SK-N-SH (cell line): ENCODE data around the gene GPC2. TPM values are rescaled to one million over a fixed set of nuclear protein-coding genes. Genes with fewer than 3 reads are reported as not detected.
A peak's percentile ranks its signal among the peaks of the same experiment; 100 is the strongest.

Experiments used
- CTCF ChIA-PET: fragments of 300-600, 350-600 bp; formaldehyde crosslinking; extraction: SDS; loops from one replicate; lab custom pipeline; 2021; lab: Yijun Ruan, JAX
- POLR2A ChIA-PET: fragments of 350-600 bp; sonication (Branson Sonifier 250); formaldehyde crosslinking; extraction: SDS; loops from one replicate; lab custom pipeline; 2020; ENCODE audit warnings: antibody characterized with exemption, inconsistent platforms; lab: Yijun Ruan, JAX
- DNase-seq: peaks from one replicate; pipeline ENCODE4 v3.0.0; 2012
- H2AFZ ChIP-seq: fragments of 200-600 bp; sonication (generic); 2 replicates; pipeline ENCODE4 v1.8.1; 2016; ENCODE audit warnings: antibody characterized with exemption, mild to moderate bottlenecking, low read depth
- H3F3A ChIP-seq: fragments of 200-600 bp; sonication (generic); replicated peaks from 2 replicates; pipeline ENCODE3; 2016; ENCODE audit warnings: antibody characterized with exemption, mild to moderate bottlenecking; ENCODE audit not compliant: insufficient read depth
- H3K27ac ChIP-seq, 2 experiments: fragments of 200-500 bp in 1 of 2; fragments of 200-600 bp in 1 of 2; sonication (Bioruptor generic) in 1 of 2; sonication (generic), shearing (Covaris generic) in 1 of 2; 2 replicates each; pipeline versions ENCODE4 v1.5.1 to v1.6.1; 2014 to 2016; ENCODE audit warnings: low read depth in 2 of 2, inconsistent platforms in 1 of 2, low read length in 1 of 2, mild to moderate bottlenecking in 1 of 2, mixed read lengths in 1 of 2
- H3K27me3 ChIP-seq: fragments of 200-600 bp; sonication (generic), shearing (Covaris generic); 2 replicates; pipeline ENCODE4 v1.6.1; 2016; ENCODE audit warnings: mixed run types; ENCODE audit not compliant: insufficient read depth
- H3K36me3 ChIP-seq, 2 experiments: fragments of 200-500 bp in 1 of 2; fragments of 200-600 bp in 1 of 2; sonication (Bioruptor generic) in 1 of 2; sonication (generic) in 1 of 2; replicated peaks in 1 of 2; 2 replicates each; pipeline versions ENCODE3 to v1.5.1; 2014 to 2016; ENCODE audit warnings: low read length in 1 of 2, mild to moderate bottlenecking in 1 of 2; ENCODE audit not compliant: insufficient read depth in 2 of 2, control insufficient read depth in 1 of 2
- H3K4me1 ChIP-seq, 2 experiments: fragments of 200-500 bp in 1 of 2; fragments of 200-600 bp in 1 of 2; sonication (Bioruptor generic) in 1 of 2; sonication (generic), shearing (Covaris generic) in 1 of 2; 2 replicates each; pipeline versions ENCODE4 v1.5.1 to v1.6.1; 2014 to 2016; ENCODE audit warnings: low read depth in 1 of 2, low read length in 1 of 2, mixed run types in 1 of 2; ENCODE audit not compliant: insufficient read depth in 2 of 2, control insufficient read depth in 1 of 2
- H3K4me2 ChIP-seq: fragments of 200-600 bp; sonication (generic), shearing (Covaris generic); 2 replicates; pipeline ENCODE4 v1.6.1; 2017; ENCODE audit warnings: mixed run types
- H3K4me3 ChIP-seq, 2 experiments: fragments of 200-500 bp in 1 of 2; fragments of 200-600 bp in 1 of 2; sonication (Bioruptor generic) in 1 of 2; sonication (generic), shearing (Covaris generic) in 1 of 2; 2 replicates each; pipeline versions ENCODE4 v1.5.1 to v1.8.1; 2014 to 2016; ENCODE audit warnings: low read depth in 2 of 2, inconsistent platforms in 1 of 2, low read length in 1 of 2, mild to moderate bottlenecking in 1 of 2, mixed read lengths in 1 of 2, moderate library complexity in 1 of 2
- H3K79me2 ChIP-seq: fragments of 200-600 bp; sonication (generic); 2 replicates; pipeline ENCODE4 v1.8.1; 2017; ENCODE audit warnings: mild to moderate bottlenecking; ENCODE audit not compliant: insufficient read depth
- H3K9ac ChIP-seq: fragments of 200-600 bp; sonication (generic); 2 replicates; pipeline ENCODE4 v1.6.1; 2017; ENCODE audit warnings: mixed run types
- H3K9me2 ChIP-seq: fragments of 200-600 bp; sonication (generic); 2 replicates; pipeline ENCODE4 v1.6.1; 2017; ENCODE audit warnings: mixed run types
- H3K9me3 ChIP-seq: fragments of 200-600 bp; sonication (generic); 2 replicates; pipeline ENCODE4 v1.6.1; 2017; ENCODE audit warnings: mixed run types, mild to moderate bottlenecking, moderate library complexity
- H4K20me1 ChIP-seq: fragments of 200-600 bp; sonication (generic); 2 replicates; pipeline ENCODE4 v1.6.1; 2017; ENCODE audit warnings: mild to moderate bottlenecking, mixed run types; ENCODE audit not compliant: insufficient read depth
- ELF1 ChIP-seq: IDR thresholded peaks from 2 replicates; pipeline ENCODE4 v1.4.0; 2012
- EP300 ChIP-seq, 2 experiments: IDR thresholded peaks; 2 replicates each; pipeline versions ENCODE4 v1.4.0 to v1.6.1; 2012; ENCODE audit warnings: borderline replicate concordance in 1 of 2, low read depth in 1 of 2, low read length in 1 of 2
- FOSL2 ChIP-seq: IDR thresholded peaks from 2 replicates; pipeline ENCODE4 v1.4.0; 2012; ENCODE audit warnings: low read depth, mild to moderate bottlenecking, moderate library complexity, borderline replicate concordance
- FOXM1 ChIP-seq: IDR thresholded peaks from 2 replicates; pipeline ENCODE4 v1.4.0; 2012; ENCODE audit warnings: low read depth, mild to moderate bottlenecking
- IRF3 ChIP-seq: fragments of 150-350 bp; IDR thresholded peaks from 2 replicates; pipeline ENCODE4 v1.6.1; 2016; ENCODE audit warnings: mild to moderate bottlenecking, low read depth, low read length
- JUND ChIP-seq: IDR thresholded peaks from 2 replicates; pipeline ENCODE4 v1.4.0; 2012
- MEF2A ChIP-seq: IDR thresholded peaks from 2 replicates; pipeline ENCODE4 v1.4.0; 2012; ENCODE audit warnings: low read depth, borderline replicate concordance
- NRF1 ChIP-seq: IDR thresholded peaks from 2 replicates; pipeline ENCODE4 v1.6.1; 2012; ENCODE audit warnings: low read depth, mild to moderate bottlenecking, low read length
- PBX3 ChIP-seq: IDR thresholded peaks from 2 replicates; pipeline ENCODE4; 2012
- POLR2AphosphoS5 ChIP-seq: IDR thresholded peaks from 2 replicates; pipeline ENCODE4 v1.6.1; 2012; ENCODE audit warnings: low read depth, low read length
- TAF1 ChIP-seq: IDR thresholded peaks from 2 replicates; pipeline ENCODE4 v1.6.1; 2012; ENCODE audit warnings: low read depth, mild to moderate bottlenecking, low read length, moderate library complexity, borderline replicate concordance
- USF1 ChIP-seq: IDR thresholded peaks from 2 replicates; pipeline ENCODE4 v1.4.0; 2012; ENCODE audit warnings: low read depth, borderline replicate concordance
- ZBTB33 ChIP-seq: IDR thresholded peaks from 2 replicates; pipeline ENCODE4 v1.4.0; 2012; ENCODE audit warnings: low read depth, borderline replicate concordance
- WGBS: methylation state at CpG from one replicate; pipeline ENCODE4 v1.1.6; 2017; ENCODE audit warnings: low lambda C conversion rate; 5-methylcytosine and 5-hydroxymethylcytosine counted together
- polyA plus RNA-seq, 3 experiments: library from polyadenylated mRNA; depleted of rRNA; stranded (reverse); fragments of >200 nt; gene quantifications; 2 replicates each; pipeline ENCODE4 v1.2.3, GENCODE V29; 2012

Gene GPC2
- polyA plus RNA-seq, 1 of the 3 experiments (the other 2 are of a cell fraction), result 12.9 TPM

DNA sequence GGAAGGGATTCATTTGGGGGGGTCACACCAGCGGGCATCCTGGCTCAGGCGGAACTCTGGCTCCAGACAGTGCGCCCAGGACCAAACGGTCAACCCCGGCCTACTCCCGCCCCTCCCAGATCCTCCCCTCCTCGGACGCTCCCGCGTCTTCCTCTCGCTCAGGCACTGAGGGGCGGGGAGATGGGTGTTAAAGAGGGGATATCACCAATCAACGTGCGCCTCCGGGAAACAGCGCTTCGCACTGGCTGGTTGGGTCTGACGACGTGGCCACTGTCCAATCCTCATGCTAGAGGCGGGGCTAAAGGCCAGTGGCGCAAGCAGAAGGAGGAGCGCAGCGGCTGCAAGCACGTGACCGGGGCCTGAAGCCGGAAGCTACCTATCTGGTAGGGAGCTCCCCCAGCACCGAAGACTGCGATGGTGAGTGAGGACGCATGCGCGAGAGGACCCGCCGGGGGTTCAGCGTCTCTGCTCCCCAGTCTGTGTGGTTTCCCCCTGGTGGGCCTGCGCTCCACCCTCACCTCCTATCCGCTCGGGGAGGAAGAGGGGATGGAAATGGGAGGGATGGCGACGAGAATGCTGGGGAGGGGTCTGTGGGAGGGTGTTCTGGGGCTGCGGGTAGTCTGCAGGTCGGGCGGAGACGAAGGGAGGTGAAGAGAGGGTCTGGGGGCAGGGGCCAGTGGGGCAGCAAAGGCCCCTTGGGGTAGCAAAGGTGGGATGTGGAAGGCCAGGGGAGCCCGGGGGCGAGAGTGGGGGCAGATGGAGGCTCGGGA lies 28.4 kb downstream of the GPC2 start, which contains the start of gene LAMTOR4 (continued):
- TF ChIP-seq USF1, result peak; percentile 96
- TF ChIP-seq FOSL2, result no peak
- TF ChIP-seq JUND, result no peak
- TF ChIP-seq MEF2A, result no peak
- peak; percentile 91 for TF ChIP-seq POLR2AphosphoS5
- peak; percentile 69; the same call in 1 of the 2 replicates for TF ChIP-seq TAF1
- peak; percentile 81 for TF ChIP-seq NRF1
- no peak for TF ChIP-seq ZBTB33
- peak; percentile 99 for TF ChIP-seq PBX3
- no peak for TF ChIP-seq FOXM1
- TF ChIP-seq, all 33 proteins: peak for 18

DNA sequence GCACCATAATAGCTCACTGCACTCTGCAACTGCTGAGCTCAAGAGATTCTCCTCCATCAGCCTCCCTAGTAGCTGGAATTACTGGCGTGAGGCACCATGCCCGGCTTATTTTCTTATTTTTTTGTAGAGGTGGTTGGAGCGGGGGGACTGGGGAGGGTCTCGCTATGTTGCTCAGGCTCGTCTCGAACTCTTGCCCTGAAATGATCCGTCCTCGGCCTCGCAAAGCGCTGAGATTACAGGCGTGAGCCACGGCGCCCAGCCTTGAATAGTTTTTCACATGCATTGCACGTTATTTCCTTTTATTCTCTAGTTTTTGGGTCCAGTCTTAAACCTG lies 29.0 kb downstream of the GPC2 start:
- TF ChIP-seq ELF1 (no peak), EP300 (IDR thresholded peaks at IDR 0.05; ENCODE audit: borderline replicate concordance in 1 of 2, low read depth in 1 of 2, low read length in 1 of 2) (0 out of 4 replicates have a peak, but pooled peaks of 1 of the 2 experiments have one; percentile 16), IRF3 (no peak), MEF2A (no peak)
- no peak for DNase-seq
- peak overlapping the region; percentile 94; the same call in 1 of the 2 replicates for H2AFZ ChIP-seq
- peak overlapping the region; percentile 52 for H3K4me2 ChIP-seq
- ChIA-PET CTCF (interaction anchor here (0.8 to 6.5 kb wide), 7 partner anchors 10 to 154 kb away, joined by 3 to 73 read pairs (median 5); partner anchors contain the start of gene TRAPPC14), POLR2A (interaction anchor here (0.5 to 3.6 kb wide), 10 partner anchors 10 to 280 kb away, joined by 3 to 25 read pairs (median 5); partner anchors contain the start of genes AP4M1, GAL3ST4, MBLAC1 and MCM7)
- H3K9me3 ChIP-seq, result no peaks in the 10 kb centered on the region
- WGBS, result 45% methylated on average over 14 of the region's 14 CpGs
- H3F3A ChIP-seq, result peaks cover 16% of the 10 kb centered on the region
- H4K20me1 ChIP-seq, result no peaks in the 10 kb centered on the region
- no peaks in the 10 kb centered on the region for H3K9me2 ChIP-seq
- peak overlapping the region; percentile 13; the same call in 1 of the 2 replicates for H3K9ac ChIP-seq
- peak overlapping the region; percentile 27 to 80; a peak in 3 of 4 replicates for H3K27ac ChIP-seq
- H3K79me2 ChIP-seq, result peaks cover 41% of the 10 kb centered on the region
- H3K4me1 ChIP-seq, result peaks cover 5 to 7% of the 10 kb centered on the region in 2 experiments; a peak in 2 of 4 replicates
- no peaks in the 10 kb centered on the region for H3K27me3 ChIP-seq
- peaks cover 2 to 21% of the 10 kb centered on the region in 2 experiments for H3K36me3 ChIP-seq
- peak overlapping the region; percentile 26 to 29 for H3K4me3 ChIP-seq
